Esophagus muscularis mucosa (tissue), 4 donors: ENCODE data around the gene TALDO1. TPM values are rescaled to one million over a fixed set of nuclear protein-coding genes. Genes with fewer than 3 reads are reported as not detected.
"Not testable (repeated sequence)": the region's sequence is repeated elsewhere in the genome, so short reads cannot be mapped to it uniquely, and the experiment has no call there.

Experiments used
- DNase-seq: peaks from one replicate; pipeline ENCODE4 v3.0.0-alpha.2; 2017; ENCODE audit errors: extremely low spot score
- H3K27ac ChIP-seq, 4 donors: fragments of 200-600 bp; sonication (generic); replicated peaks in 1 of 4; 1 replicate in 3 of 4; 2 replicates in 1 of 4; pipeline ENCODE4 v1.5.1; 2016 to 2019; ENCODE audit warnings: mild to moderate bottlenecking in 1 of 4
- H3K27me3 ChIP-seq, 4 donors: fragments of 200-600 bp; sonication (generic); one replicate each; pipeline versions ENCODE4 v1.5.1 to v1.6.0; 2016 to 2019
- H3K36me3 ChIP-seq, 4 donors: fragments of 200-600 bp; sonication (generic); one replicate each; pipeline ENCODE4 v1.5.1; 2016 to 2019
- H3K4me1 ChIP-seq, 4 donors: fragments of 200-600 bp; sonication (generic); one replicate each; pipeline ENCODE4 v1.5.1; 2016 to 2019
- H3K4me3 ChIP-seq, 4 donors: fragments of 200-600 bp; sonication (generic); 1 replicate in 2 of 4; 2 replicates in 2 of 4; pipeline ENCODE4 v1.5.1; 2016 to 2019; ENCODE audit warnings: mild to moderate bottlenecking in 4 of 4, moderate library complexity in 1 of 4
- H3K9me3 ChIP-seq, 4 donors: fragments of 200-600 bp; sonication (generic); 1 replicate in 3 of 4; 2 replicates in 1 of 4; pipeline ENCODE4 v1.5.1; 2016 to 2019
- EP300 ChIP-seq: sonication (generic); formaldehyde crosslinking; IDR thresholded peaks from one replicate; pipeline ENCODE4 v1.6.1; 2017; ENCODE audit warnings: antibody characterized with exemption
- POLR2A ChIP-seq: fragments of 450-650 bp; IDR thresholded peaks from one replicate; pipeline ENCODE4 v1.6.1; 2017; ENCODE audit warnings: antibody characterized with exemption, moderate library complexity, mild to moderate bottlenecking, low read depth
- POLR2AphosphoS5 ChIP-seq, 2 donors: sonication (generic); formaldehyde crosslinking; IDR thresholded peaks; one replicate each; pipeline ENCODE4 v1.6.1; 2017; ENCODE audit warnings: antibody characterized with exemption in 2 of 2
- WGBS: methylation state at CpG from one replicate; pipeline ENCODE4 v1.1.5; 2018; 5-methylcytosine and 5-hydroxymethylcytosine counted together
- intact Hi-C: fragments of 100-400 bp; cut with DNase I; formaldehyde crosslinking; loops from one replicate; pipeline ENCODE4 v1.15.1; 2023
- total RNA-seq, 4 donors: library from RNA; depleted of rRNA; stranded (reverse); fragments of >200 nt; gene quantifications; one replicate each; pipeline versions ENCODE4 v1.1.0 to v1.2.1, GENCODE V29; 2016
- TF ChIP-seq, protein P1 (sequence below), 3 experiments: fragments of 200-600 bp in 2 of 3; fragments of 450-650 bp in 1 of 3; sonication (generic) in 2 of 3; IDR thresholded peaks; one replicate each; pipeline ENCODE4 v1.5.1; 2017 to 2019; ENCODE audit warnings: antibody characterized with exemption in 3 of 3, mild to moderate bottlenecking in 2 of 3, moderate library complexity in 1 of 3

TALDO1 gene
- total RNA-seq, 4 donors from 2014 or later: 168 to 231 (median 186) TPM

DNA sequence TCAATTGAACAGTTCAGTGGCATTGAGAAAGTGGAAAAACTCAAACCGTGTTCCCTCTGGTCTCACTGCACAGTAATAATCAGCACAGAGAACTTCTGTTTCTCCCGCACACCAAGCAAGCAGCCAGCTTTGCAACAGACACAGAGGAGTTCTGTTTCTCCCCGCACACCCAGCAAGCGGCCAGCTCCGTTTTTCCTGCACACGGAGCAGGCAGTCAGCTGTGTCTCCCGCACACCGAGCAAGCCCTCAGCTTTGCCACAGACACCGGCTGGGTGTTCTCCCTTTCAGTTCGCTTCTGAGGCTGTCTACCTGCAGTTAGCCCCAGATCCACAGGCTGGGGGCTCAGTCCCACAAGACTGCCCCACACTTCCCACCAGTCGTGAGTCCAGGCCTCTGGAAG is 9.9 kb upstream of the TALDO1 start:
- DNase-seq: no peak
- Histone ChIP-seq H3K4me1 (peaks cover 0 to 8% (median 4%) of the 10 kb centered on the region in 4 donors), H3K4me3 (no peak overlapping the region), H3K36me3 (no peaks in the 10 kb centered on the region), H3K27ac (no peak overlapping the region), H3K27me3 (peaks cover 0 to 26% (median 4%) of the 10 kb centered on the region in 4 donors), H3K9me3 (no peaks in the 10 kb centered on the region)
- WGBS: 49% methylated on average over 9 of the region's 11 CpGs
- intact Hi-C loops: no loop called here
- TF ChIP-seq, protein P1, sequence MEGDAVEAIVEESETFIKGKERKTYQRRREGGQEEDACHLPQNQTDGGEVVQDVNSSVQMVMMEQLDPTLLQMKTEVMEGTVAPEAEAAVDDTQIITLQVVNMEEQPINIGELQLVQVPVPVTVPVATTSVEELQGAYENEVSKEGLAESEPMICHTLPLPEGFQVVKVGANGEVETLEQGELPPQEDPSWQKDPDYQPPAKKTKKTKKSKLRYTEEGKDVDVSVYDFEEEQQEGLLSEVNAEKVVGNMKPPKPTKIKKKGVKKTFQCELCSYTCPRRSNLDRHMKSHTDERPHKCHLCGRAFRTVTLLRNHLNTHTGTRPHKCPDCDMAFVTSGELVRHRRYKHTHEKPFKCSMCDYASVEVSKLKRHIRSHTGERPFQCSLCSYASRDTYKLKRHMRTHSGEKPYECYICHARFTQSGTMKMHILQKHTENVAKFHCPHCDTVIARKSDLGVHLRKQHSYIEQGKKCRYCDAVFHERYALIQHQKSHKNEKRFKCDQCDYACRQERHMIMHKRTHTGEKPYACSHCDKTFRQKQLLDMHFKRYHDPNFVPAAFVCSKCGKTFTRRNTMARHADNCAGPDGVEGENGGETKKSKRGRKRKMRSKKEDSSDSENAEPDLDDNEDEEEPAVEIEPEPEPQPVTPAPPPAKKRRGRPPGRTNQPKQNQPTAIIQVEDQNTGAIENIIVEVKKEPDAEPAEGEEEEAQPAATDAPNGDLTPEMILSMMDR (IDR thresholded peaks at IDR 0.05): no peak
- TF ChIP-seq EP300 (no peak), POLR2AphosphoS5 (IDR thresholded peaks at IDR 0.05) (no peak), POLR2A (no peak)

DNA sequence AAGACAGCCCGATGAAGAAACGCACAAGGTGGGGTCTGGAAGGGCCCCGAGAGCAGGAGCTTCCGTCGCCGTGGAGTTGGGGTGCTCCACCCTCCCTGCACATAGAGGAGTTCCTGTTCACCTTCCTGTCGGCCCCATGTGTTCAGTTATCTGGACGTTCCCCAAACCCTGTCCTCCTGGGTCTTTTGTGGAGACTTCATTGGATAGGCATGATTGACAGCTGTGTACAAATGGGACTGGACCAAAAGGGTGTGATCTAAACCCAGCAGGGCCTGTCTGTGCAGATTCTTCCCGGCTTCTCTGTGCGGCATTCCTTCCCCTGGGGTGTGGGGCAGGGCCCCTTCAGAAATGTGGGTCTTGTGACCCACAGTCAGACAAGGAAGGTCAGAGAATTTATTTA is 9.4 kb upstream of the TALDO1 start:
- H3K36me3 ChIP-seq, DNase-seq, intact Hi-C loops, H3K4me1 ChIP-seq, H3K27ac ChIP-seq, H3K9me3 ChIP-seq, H3K4me3 ChIP-seq: not testable (repeated sequence)
- H3K27me3 ChIP-seq: peaks cover 0 to 22% (median 4%) of the 10 kb centered on the region in 4 donors
- 50% methylated on average over 10 of the region's 10 CpGs for WGBS

DNA sequence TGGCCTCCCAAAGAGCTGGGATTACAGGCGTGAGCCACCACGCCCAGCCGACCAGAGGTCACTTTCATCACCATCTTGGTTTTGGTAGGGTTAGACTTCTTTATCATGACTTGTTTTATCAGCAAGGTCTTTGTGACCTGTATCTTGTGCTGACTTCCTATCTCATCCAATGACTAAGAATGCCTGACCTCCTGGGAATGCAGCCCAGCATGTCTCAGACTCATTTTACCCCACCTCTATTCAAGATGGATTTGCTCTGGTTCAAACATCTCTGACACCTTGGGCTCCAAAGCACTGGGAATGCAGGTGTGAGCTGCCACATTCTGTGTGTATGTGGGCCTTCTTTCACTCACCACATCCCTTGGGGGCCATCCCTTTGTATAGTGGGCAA is 5.1 kb upstream of the TALDO1 start:
- no peak for DNase-seq
- peaks cover 0 to 8% (median 0%) of the 10 kb centered on the region in 4 donors for H3K27me3 ChIP-seq
- peaks cover 11 to 18% (median 13%) of the 10 kb centered on the region in 4 donors for H3K4me1 ChIP-seq
- no peak overlapping the region for H3K4me3 ChIP-seq
- TF ChIP-seq EP300: no peak
- no peak for TF ChIP-seq POLR2A
- TF ChIP-seq, protein P1 (IDR thresholded peaks at IDR 0.05): no peak
- no peak for TF ChIP-seq POLR2AphosphoS5 (IDR thresholded peaks at IDR 0.05)
- intact Hi-C loops: no loop called here
- 97% methylated on average over 3 of the region's 3 CpGs for WGBS
- no peaks in the 10 kb centered on the region for H3K36me3 ChIP-seq
- H3K27ac ChIP-seq: no peak overlapping the region
- no peaks in the 10 kb centered on the region for H3K9me3 ChIP-seq

DNA sequence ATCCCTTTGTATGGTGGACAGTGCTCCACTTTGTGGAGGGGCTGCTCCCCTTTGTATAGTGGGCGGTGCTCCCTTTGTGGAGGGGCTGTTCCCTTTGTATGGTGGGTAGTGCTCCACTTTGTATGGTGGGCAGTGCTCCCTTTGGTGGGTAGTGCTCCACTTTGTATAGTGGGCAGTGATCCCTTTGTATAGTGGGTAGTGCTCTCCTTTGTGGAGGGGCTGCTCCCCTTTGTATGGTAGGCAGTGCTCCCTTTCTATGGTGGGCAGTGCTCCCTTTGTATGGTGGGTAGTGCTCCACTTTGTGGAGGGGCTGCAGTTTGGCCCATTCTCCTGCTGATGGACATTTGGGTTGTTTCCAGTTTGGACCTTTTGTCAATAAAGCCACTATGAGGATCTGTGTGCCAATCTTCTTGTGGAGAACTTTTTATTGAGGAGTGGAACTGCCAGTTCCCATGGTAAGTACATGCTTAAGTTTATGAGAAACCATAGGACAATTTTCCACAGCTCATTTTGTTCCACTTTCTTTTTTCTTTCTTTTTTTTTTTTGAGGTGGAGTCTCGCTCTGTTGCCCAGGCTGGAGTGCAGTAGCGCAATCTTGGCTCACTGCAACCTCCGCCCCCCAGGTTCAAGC is 4.6 kb upstream of the TALDO1 start:
- 91% methylated on average over 3 of the region's 4 CpGs for WGBS
- intact Hi-C loops: no loop called here
- no peaks in the 10 kb centered on the region for H3K36me3 ChIP-seq

DNA sequence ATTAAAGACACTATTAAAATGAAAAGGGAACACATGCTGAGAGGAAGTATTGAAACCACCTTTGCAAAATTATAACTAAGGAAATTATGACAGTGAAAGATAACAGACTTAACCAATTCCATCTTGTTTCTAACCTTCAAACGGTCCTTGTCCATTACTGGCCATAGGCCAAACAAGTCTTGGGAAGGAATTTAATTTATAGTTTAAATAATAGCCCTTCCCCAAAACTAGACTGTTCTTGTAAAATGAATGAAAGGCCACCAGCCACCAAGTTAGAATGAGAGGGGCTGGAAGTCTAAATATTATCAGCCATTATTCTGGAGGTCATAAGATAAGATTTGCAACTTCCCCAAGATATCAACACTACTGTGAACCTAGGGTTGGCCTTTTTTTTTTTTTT is 1.8 kb upstream of the TALDO1 start:
- no peak overlapping the region for H3K4me3 ChIP-seq
- DNase-seq: no peak
- H3K36me3 ChIP-seq: no peaks in the 10 kb centered on the region
- H3K9me3 ChIP-seq: no peaks in the 10 kb centered on the region
- intact Hi-C loops: no loop called here
- peaks cover 0 to 4% (median 0%) of the 10 kb centered on the region in 4 donors for H3K27me3 ChIP-seq
- H3K4me1 ChIP-seq: peaks cover 22 to 38% (median 36%) of the 10 kb centered on the region in 4 donors
- no peak for TF ChIP-seq POLR2A
- WGBS: 38% methylated on average over 1 of the region's 1 CpG
- H3K27ac ChIP-seq: no peak overlapping the region

More for the DNA sequence above, 4.6 kb upstream of the TALDO1 start:
- DNase-seq: no peak
- peaks cover 0 to 8% (median 0%) of the 10 kb centered on the region in 4 donors for H3K27me3 ChIP-seq
- no peaks in the 10 kb centered on the region for H3K9me3 ChIP-seq
- TF ChIP-seq POLR2AphosphoS5 (IDR thresholded peaks at IDR 0.05): no peak
- no peak for TF ChIP-seq POLR2A
- TF ChIP-seq, protein P1 (IDR thresholded peaks at IDR 0.05): no peak
- TF ChIP-seq EP300: no peak
- H3K27ac ChIP-seq: no peak overlapping the region
- peaks cover 11 to 14% (median 12%) of the 10 kb centered on the region in 4 donors for H3K4me1 ChIP-seq
- H3K4me3 ChIP-seq: no peak overlapping the region
